Measurements from ENCODE around the gene GPC5. TPM values are rescaled to one million over a fixed set of nuclear protein-coding genes. Genes with fewer than 3 reads are reported as not detected.

GPC5 gene
- total RNA-seq, 1 experiment from 2014 or later = 0.26 TPM

DNA sequence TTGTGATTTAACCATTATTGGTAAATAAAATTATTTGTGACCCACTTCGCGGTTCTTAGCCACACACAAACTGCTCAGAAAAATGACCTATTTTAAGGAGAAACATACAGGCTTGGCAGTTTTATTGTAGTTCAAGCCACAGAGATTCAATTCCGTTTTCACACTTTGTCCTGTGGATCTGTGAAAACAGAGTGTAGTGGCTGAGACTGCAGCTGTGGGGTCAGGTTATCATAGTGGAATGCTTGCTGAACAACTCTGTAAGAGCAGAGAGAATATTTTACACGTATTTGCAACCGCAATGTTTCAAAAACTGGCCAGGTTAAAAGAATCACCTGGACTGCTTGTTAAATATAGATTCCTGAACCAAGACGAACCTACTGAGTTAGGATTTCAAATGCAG is 292.5 kb downstream of the GPC5 start:
- ChIA-PET CTCF (no interaction called here), POLR2A (no interaction called here)
- TF ChIP-seq, protein P1, sequence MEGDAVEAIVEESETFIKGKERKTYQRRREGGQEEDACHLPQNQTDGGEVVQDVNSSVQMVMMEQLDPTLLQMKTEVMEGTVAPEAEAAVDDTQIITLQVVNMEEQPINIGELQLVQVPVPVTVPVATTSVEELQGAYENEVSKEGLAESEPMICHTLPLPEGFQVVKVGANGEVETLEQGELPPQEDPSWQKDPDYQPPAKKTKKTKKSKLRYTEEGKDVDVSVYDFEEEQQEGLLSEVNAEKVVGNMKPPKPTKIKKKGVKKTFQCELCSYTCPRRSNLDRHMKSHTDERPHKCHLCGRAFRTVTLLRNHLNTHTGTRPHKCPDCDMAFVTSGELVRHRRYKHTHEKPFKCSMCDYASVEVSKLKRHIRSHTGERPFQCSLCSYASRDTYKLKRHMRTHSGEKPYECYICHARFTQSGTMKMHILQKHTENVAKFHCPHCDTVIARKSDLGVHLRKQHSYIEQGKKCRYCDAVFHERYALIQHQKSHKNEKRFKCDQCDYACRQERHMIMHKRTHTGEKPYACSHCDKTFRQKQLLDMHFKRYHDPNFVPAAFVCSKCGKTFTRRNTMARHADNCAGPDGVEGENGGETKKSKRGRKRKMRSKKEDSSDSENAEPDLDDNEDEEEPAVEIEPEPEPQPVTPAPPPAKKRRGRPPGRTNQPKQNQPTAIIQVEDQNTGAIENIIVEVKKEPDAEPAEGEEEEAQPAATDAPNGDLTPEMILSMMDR (IDR thresholded peaks at IDR 0.05) = no peak
- TF ChIP-seq TCF7L2 (IDR thresholded peaks at IDR 0.05; ENCODE audit: low read depth, low read length) (no peak), POLR2AphosphoS5 (IDR thresholded peaks at IDR 0.05; ENCODE audit: low read depth, low read length) (no peak), SIN3A (IDR thresholded peaks at IDR 0.05; ENCODE audit: borderline replicate concordance, insufficient read depth, low read depth, low read length) (no peak)
- TF ChIP-seq, protein P2, sequence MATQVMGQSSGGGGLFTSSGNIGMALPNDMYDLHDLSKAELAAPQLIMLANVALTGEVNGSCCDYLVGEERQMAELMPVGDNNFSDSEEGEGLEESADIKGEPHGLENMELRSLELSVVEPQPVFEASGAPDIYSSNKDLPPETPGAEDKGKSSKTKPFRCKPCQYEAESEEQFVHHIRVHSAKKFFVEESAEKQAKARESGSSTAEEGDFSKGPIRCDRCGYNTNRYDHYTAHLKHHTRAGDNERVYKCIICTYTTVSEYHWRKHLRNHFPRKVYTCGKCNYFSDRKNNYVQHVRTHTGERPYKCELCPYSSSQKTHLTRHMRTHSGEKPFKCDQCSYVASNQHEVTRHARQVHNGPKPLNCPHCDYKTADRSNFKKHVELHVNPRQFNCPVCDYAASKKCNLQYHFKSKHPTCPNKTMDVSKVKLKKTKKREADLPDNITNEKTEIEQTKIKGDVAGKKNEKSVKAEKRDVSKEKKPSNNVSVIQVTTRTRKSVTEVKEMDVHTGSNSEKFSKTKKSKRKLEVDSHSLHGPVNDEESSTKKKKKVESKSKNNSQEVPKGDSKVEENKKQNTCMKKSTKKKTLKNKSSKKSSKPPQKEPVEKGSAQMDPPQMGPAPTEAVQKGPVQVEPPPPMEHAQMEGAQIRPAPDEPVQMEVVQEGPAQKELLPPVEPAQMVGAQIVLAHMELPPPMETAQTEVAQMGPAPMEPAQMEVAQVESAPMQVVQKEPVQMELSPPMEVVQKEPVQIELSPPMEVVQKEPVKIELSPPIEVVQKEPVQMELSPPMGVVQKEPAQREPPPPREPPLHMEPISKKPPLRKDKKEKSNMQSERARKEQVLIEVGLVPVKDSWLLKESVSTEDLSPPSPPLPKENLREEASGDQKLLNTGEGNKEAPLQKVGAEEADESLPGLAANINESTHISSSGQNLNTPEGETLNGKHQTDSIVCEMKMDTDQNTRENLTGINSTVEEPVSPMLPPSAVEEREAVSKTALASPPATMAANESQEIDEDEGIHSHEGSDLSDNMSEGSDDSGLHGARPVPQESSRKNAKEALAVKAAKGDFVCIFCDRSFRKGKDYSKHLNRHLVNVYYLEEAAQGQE (IDR thresholded peaks at IDR 0.05; ENCODE audit: insufficient read depth in 1 of 2, low read depth in 2 of 2, low read length in 1 of 2) = no peak
- Histone ChIP-seq H3K27ac (ENCODE audit: low read length) (no peak overlapping the region), H3K36me3 (ENCODE audit: control insufficient read depth, insufficient read depth, low read length) (no peaks in the 10 kb centered on the region), H3K9me3 (ENCODE audit: control insufficient read depth, insufficient read depth, low read depth, low read length) (no peaks in the 10 kb centered on the region), H3K4me3 (ENCODE audit: low read depth in 2 of 2, low read length in 2 of 2) (no peak overlapping the region), H3K4me1 (ENCODE audit: control insufficient read depth, insufficient read depth, low read length) (no peaks in the 10 kb centered on the region), H3K27me3 (ENCODE audit: control insufficient read depth, insufficient read depth, low read length) (no peaks in the 10 kb centered on the region)
- BruUV-seq (replicated peaks) = no TSS peak
- ATAC-seq = no peak
- in situ Hi-C loops (cut with HindIII; ENCODE audit: low pct_unique_long_range_greater_than_20kb, low sequenced_read_pairs) (no loop called here), intact Hi-C loops (cut with micrococcal nuclease; ENCODE audit: unreplicated experiment) (no loop called here)
- DNase-seq (ENCODE audit: low read depth, low spot score) = no peak

DNA sequence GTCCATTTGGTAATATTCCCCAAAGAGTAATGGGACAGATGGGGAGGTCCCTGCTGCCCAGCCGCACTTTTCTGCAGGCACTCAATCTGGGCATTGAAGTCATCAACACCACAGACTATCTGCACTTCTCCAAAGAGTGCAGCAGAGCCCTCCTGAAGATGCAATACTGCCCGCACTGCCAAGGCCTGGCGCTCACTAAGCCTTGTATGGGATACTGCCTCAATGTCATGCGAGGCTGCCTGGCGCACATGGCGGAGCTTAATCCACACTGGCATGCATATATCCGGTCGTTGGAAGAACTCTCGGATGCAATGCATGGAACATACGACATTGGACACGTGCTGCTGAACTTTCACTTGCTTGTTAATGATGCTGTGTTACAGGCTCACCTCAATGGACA is 295.0 kb downstream of the GPC5 start:
- ChIA-PET CTCF (no interaction called here), POLR2A (no interaction called here)
- Histone ChIP-seq H3K27ac (ENCODE audit: low read length) (no peak overlapping the region), H3K27me3 (ENCODE audit: control insufficient read depth, insufficient read depth, low read length) (no peaks in the 10 kb centered on the region), H3K9me3 (ENCODE audit: control insufficient read depth, insufficient read depth, low read depth, low read length) (no peaks in the 10 kb centered on the region), H3K4me1 (ENCODE audit: control insufficient read depth, insufficient read depth, low read length) (no peaks in the 10 kb centered on the region), H3K4me3 (ENCODE audit: low read depth in 2 of 2, low read length in 2 of 2) (no peak overlapping the region), H3K36me3 (ENCODE audit: control insufficient read depth, insufficient read depth, low read length) (no peaks in the 10 kb centered on the region)
- in situ Hi-C loops (cut with HindIII; ENCODE audit: low pct_unique_long_range_greater_than_20kb, low sequenced_read_pairs) (no loop called here), intact Hi-C loops (cut with micrococcal nuclease; ENCODE audit: unreplicated experiment) (no loop called here)
- no peak for DNase-seq (ENCODE audit: low read depth, low spot score)
- no peak for TF ChIP-seq POLR2AphosphoS5 (IDR thresholded peaks at IDR 0.05; ENCODE audit: low read depth, low read length)
- TF ChIP-seq, protein P1 (IDR thresholded peaks at IDR 0.05) = no peak
- TF ChIP-seq TCF7L2 (IDR thresholded peaks at IDR 0.05; ENCODE audit: low read depth, low read length) = no peak
- TF ChIP-seq, protein P2 (IDR thresholded peaks at IDR 0.05; ENCODE audit: insufficient read depth in 1 of 2, low read depth in 2 of 2, low read length in 1 of 2) = no peak
- no peak for TF ChIP-seq SIN3A (IDR thresholded peaks at IDR 0.05; ENCODE audit: borderline replicate concordance, insufficient read depth, low read depth, low read length)
- no peak for ATAC-seq
- BruUV-seq (replicated peaks) = no TSS peak
